Breast epithelium (tissue), 4 donors: Measurements from ENCODE around the gene SUPT6H. TPM values are rescaled to one million over a fixed set of nuclear protein-coding genes. Genes with fewer than 3 reads are reported as not detected.

ENCODE experiments used
- DNase-seq, 2 donors: peaks; one replicate each; pipeline ENCODE4 v3.0.0-alpha.2; 2019; ENCODE audit warnings: low spot score in 2 of 2
- H3K27ac ChIP-seq, 2 donors: fragments of 200-600 bp; sonication (generic) in 1 of 2; one replicate each; pipeline ENCODE4 v1.5.1; 2016 to 2019; ENCODE audit warnings: mild to moderate bottlenecking in 1 of 2
- H3K27me3 ChIP-seq, 2 donors: fragments of 200-600 bp; sonication (generic) in 1 of 2; one replicate each; pipeline versions ENCODE4 v1.5.1 to v1.6.0; 2017 to 2019; ENCODE audit warnings: control low read depth in 1 of 2, mild to moderate bottlenecking in 1 of 2
- H3K36me3 ChIP-seq: fragments of 200-600 bp; one replicate; pipeline ENCODE4 v1.5.1; 2019
- H3K4me1 ChIP-seq, 2 donors: fragments of 200-600 bp; sonication (generic); one replicate each; pipeline ENCODE4 v1.5.1; 2016 to 2019; ENCODE audit warnings: control low read depth in 1 of 2
- H3K4me3 ChIP-seq, 3 donors: fragments of 200-600 bp; sonication (generic); 1 replicate in 2 of 3; 2 replicates in 1 of 3; pipeline ENCODE4 v1.5.1; 2016 to 2019; ENCODE audit warnings: mild to moderate bottlenecking in 3 of 3, moderate library complexity in 2 of 3
- H3K9me3 ChIP-seq, 2 donors: fragments of 200-600 bp; sonication (generic) in 1 of 2; one replicate each; pipeline ENCODE4 v1.5.1; 2016 to 2019; ENCODE audit warnings: control low read depth in 1 of 2
- CTCF ChIP-seq, 3 donors: fragments of 450-650 bp; IDR thresholded peaks; one replicate each; pipeline ENCODE4 v1.5.1; 2016 to 2017; ENCODE audit warnings: antibody characterized with exemption in 3 of 3, mild to moderate bottlenecking in 3 of 3, moderate library complexity in 3 of 3
- POLR2A ChIP-seq: fragments of 450-650 bp; IDR thresholded peaks from one replicate; pipeline ENCODE4 v1.6.1; 2016; ENCODE audit warnings: antibody characterized with exemption, mild to moderate bottlenecking, moderate library complexity
- POLR2AphosphoS5 ChIP-seq, 3 donors: sonication (generic); formaldehyde crosslinking; IDR thresholded peaks; one replicate each; pipeline ENCODE4 v1.6.1; 2017; ENCODE audit warnings: antibody characterized with exemption in 3 of 3
- intact Hi-C: fragments of 100-400 bp; cut with DNase I; formaldehyde crosslinking; loops from one replicate; pipeline ENCODE4 v1.15.1; 2023; ENCODE audit warnings: low total_unique reads
- total RNA-seq, 3 donors: library from RNA; depleted of rRNA; stranded (reverse); fragments of >200 nt; gene quantifications; one replicate each; pipeline ENCODE4 v1.1.0, GENCODE V29; 2016

The SUPT6H gene
- total RNA-seq, 3 donors from 2014 or later, result 62.6 to 69.9 (median 66.7) TPM

- Histone ChIP-seq H3K36me3 (peaks cover 18% of the 10 kb centered on the region), H3K27me3 (no peaks in the 10 kb centered on the region), H3K4me3 (no peak overlapping the region), H3K9me3 (no peaks in the 10 kb centered on the region), H3K4me1 (no peaks in the 10 kb centered on the region), H3K27ac (no peak overlapping the region)
- no peak for DNase-seq
- TF ChIP-seq POLR2A (no peak), POLR2AphosphoS5 (IDR thresholded peaks at IDR 0.05) (no peak), CTCF (IDR thresholded peaks at IDR 0.05) (no peak)
- intact Hi-C loops, result no loop called here
Observed at GRCh38 chr17:28688481-28688880, 26.5 kb downstream of the SUPT6H start.

GRCh38 chr17:28689011-28689410, 27.0 kb downstream of the SUPT6H start:
- DNase-seq, result no peak
- peaks cover 14% of the 10 kb centered on the region for H3K36me3 ChIP-seq

GRCh38 chr17:28693869-28694268, 31.9 kb downstream of the SUPT6H start:
- no peak overlapping the region for H3K4me3 ChIP-seq
- intact Hi-C loops, result no loop called here
- H3K9me3 ChIP-seq, result no peaks in the 10 kb centered on the region
- no peak for DNase-seq
- peaks cover 22% of the 10 kb centered on the region for H3K36me3 ChIP-seq
- H3K27ac ChIP-seq, result no peak overlapping the region
- no peak for TF ChIP-seq POLR2AphosphoS5 (IDR thresholded peaks at IDR 0.05)
- no peak for TF ChIP-seq POLR2A
- TF ChIP-seq CTCF (IDR thresholded peaks at IDR 0.05), result no peak
- H3K4me1 ChIP-seq, result no peaks in the 10 kb centered on the region
- no peaks in the 10 kb centered on the region for H3K27me3 ChIP-seq

More at GRCh38 chr17:28689011-28689410, 27.0 kb downstream of the SUPT6H start:
- H3K27me3 ChIP-seq, result no peaks in the 10 kb centered on the region
- no peaks in the 10 kb centered on the region for H3K9me3 ChIP-seq
- intact Hi-C loops, result no loop called here
- H3K4me3 ChIP-seq, result no peak overlapping the region
- TF ChIP-seq POLR2AphosphoS5 (IDR thresholded peaks at IDR 0.05), result no peak
- TF ChIP-seq POLR2A, result no peak
- TF ChIP-seq CTCF (IDR thresholded peaks at IDR 0.05), result no peak
- no peaks in the 10 kb centered on the region for H3K4me1 ChIP-seq
- no peak overlapping the region for H3K27ac ChIP-seq

GRCh38 chr17:28698253-28698941, 36.4 kb downstream of the SUPT6H start:
- Histone ChIP-seq H3K36me3 (peaks cover 19% of the 10 kb centered on the region), H3K4me1 (no peaks in the 10 kb centered on the region), H3K27me3 (no peaks in the 10 kb centered on the region), H3K9me3 (no peaks in the 10 kb centered on the region), H3K27ac (no peak overlapping the region), H3K4me3 (no peak overlapping the region)
- no peak for TF ChIP-seq POLR2AphosphoS5 (IDR thresholded peaks at IDR 0.05)
- TF ChIP-seq CTCF (IDR thresholded peaks at IDR 0.05), result no peak
- no peak for TF ChIP-seq POLR2A
- DNase-seq, result no peak
- intact Hi-C loops, result no loop called here

- no peak for DNase-seq
- intact Hi-C loops, result no loop called here
- Histone ChIP-seq H3K4me1 (no peaks in the 10 kb centered on the region), H3K4me3 (no peak overlapping the region), H3K27me3 (no peaks in the 10 kb centered on the region), H3K27ac (no peak overlapping the region), H3K36me3 (peaks cover 19% of the 10 kb centered on the region), H3K9me3 (no peaks in the 10 kb centered on the region)
- TF ChIP-seq CTCF (IDR thresholded peaks at IDR 0.05) (no peak), POLR2A (no peak), POLR2AphosphoS5 (IDR thresholded peaks at IDR 0.05) (no peak)
Observed at GRCh38 chr17:28700278-28700677, 38.3 kb downstream of the SUPT6H start.
